DOHH2 (cell line): ENCODE results near the gene KIF5B.
"Not testable (repeated sequence)": the region's sequence is repeated elsewhere in the genome, so short reads cannot be mapped to it uniquely, and the experiment has no call there.

Experiments used
- H3F3A ChIP-seq: fragments of 200-600 bp; sonication (generic), shearing (Covaris generic); 2 replicates; pipeline ENCODE4 v1.6.0; 2016; ENCODE audit warnings: antibody characterized with exemption, mild to moderate bottlenecking; ENCODE audit not compliant: control insufficient read depth, insufficient read depth
- H3K27ac ChIP-seq: fragments of 200-600 bp; sonication (generic); 2 replicates; pipeline ENCODE4 v1.5.1; 2014; ENCODE audit warnings: low read depth, mild to moderate bottlenecking, low read length, moderate library complexity
- H3K27me3 ChIP-seq: fragments of 200-600 bp; sonication (generic); 2 replicates; pipeline ENCODE4 v1.6.1; 2014; ENCODE audit warnings: mild to moderate bottlenecking, low read length, mixed read lengths; ENCODE audit not compliant: control insufficient read depth
- H3K36me3 ChIP-seq: fragments of 200-600 bp; sonication (generic); 2 replicates; pipeline ENCODE4 v1.6.1; 2014; ENCODE audit warnings: mild to moderate bottlenecking, low read length, moderate library complexity, mixed read lengths; ENCODE audit not compliant: control insufficient read depth
- H3K4me1 ChIP-seq: fragments of 200-600 bp; sonication (generic); 2 replicates; pipeline ENCODE4 v1.6.1; 2014; ENCODE audit warnings: mild to moderate bottlenecking, low read length, mixed read lengths; ENCODE audit not compliant: control insufficient read depth
- H3K4me2 ChIP-seq: fragments of 200-600 bp; sonication (generic); 2 replicates; pipeline ENCODE4 v1.6.0; 2014; ENCODE audit warnings: mild to moderate bottlenecking, low read length, moderate library complexity
- H3K4me3 ChIP-seq: fragments of 200-600 bp; sonication (generic); 2 replicates; pipeline ENCODE4 v1.5.1; 2014; ENCODE audit warnings: mild to moderate bottlenecking, low read length, mixed read lengths
- H3K79me2 ChIP-seq: fragments of 200-600 bp; sonication (generic); 2 replicates; pipeline ENCODE4 v1.6.1; 2014; ENCODE audit warnings: mild to moderate bottlenecking, low read length, mixed read lengths; ENCODE audit not compliant: control insufficient read depth
- H3K9me2 ChIP-seq: fragments of 200-600 bp; sonication (generic); replicated peaks from 2 replicates; pipeline ENCODE4 v1.6.1; 2014; ENCODE audit warnings: mild to moderate bottlenecking, low read length, mixed read lengths; ENCODE audit not compliant: control insufficient read depth
- H3K9me3 ChIP-seq: fragments of 200-600 bp; sonication (generic); 2 replicates; pipeline ENCODE4 v1.6.1; 2014; ENCODE audit warnings: antibody characterized with exemption, low read length, mixed read lengths; ENCODE audit not compliant: control insufficient read depth, insufficient read depth
- H4K20me1 ChIP-seq: fragments of 200-600 bp; sonication (generic); 2 replicates; pipeline ENCODE4 v1.6.0; 2014; ENCODE audit warnings: low read depth, mild to moderate bottlenecking, antibody characterized with exemption, low read length, moderate library complexity; ENCODE audit not compliant: control insufficient read depth, insufficient read depth
- CTCF ChIP-seq: fragments of 200-600 bp; sonication (generic); IDR thresholded peaks from one replicate; pipeline ENCODE4 v1.5.1; 2014; ENCODE audit warnings: antibody characterized with exemption, mild to moderate bottlenecking, low read depth, low read length; ENCODE audit not compliant: poor library complexity, severe bottlenecking
- EZH2phosphoT487 ChIP-seq: fragments of 200-600 bp; sonication (generic); IDR thresholded peaks from 2 replicates; pipeline ENCODE4 v1.6.1; 2017; ENCODE audit warnings: borderline replicate concordance, mild to moderate bottlenecking, antibody characterized with exemption, low read length, moderate library complexity, mixed read lengths

KIF5B gene

GRCh38 chr10:32047881-32048280 lies 8.3 kb downstream of the KIF5B start:
- Histone ChIP-seq H4K20me1 (peaks cover 40% of the 10 kb centered on the region), H3K4me1 (peaks cover 18% of the 10 kb centered on the region), H3K36me3 (peaks cover 96% of the 10 kb centered on the region), H3F3A (0 out of 2 replicates have a peak, but pooled peaks cover 8% of the 10 kb centered on the region), H3K4me3 (no peak overlapping the region), H3K9me2 (no peaks in the 10 kb centered on the region), H3K79me2 (peaks cover 99% of the 10 kb centered on the region), H3K27me3 (no peaks in the 10 kb centered on the region), H3K4me2 (no peak overlapping the region), H3K27ac (no peak overlapping the region), H3K9me3 (no peaks in the 10 kb centered on the region)
- TF ChIP-seq CTCF: no peak
- no peak for TF ChIP-seq EZH2phosphoT487

- H3K36me3 ChIP-seq: peaks cover 94% of the 10 kb centered on the region
- no peaks in the 10 kb centered on the region for H3K9me3 ChIP-seq
- H3K4me1 ChIP-seq: peaks cover 22% of the 10 kb centered on the region
- H3K79me2 ChIP-seq: peaks cover 99% of the 10 kb centered on the region
- H3K4me2 ChIP-seq: no peak overlapping the region
- no peaks in the 10 kb centered on the region for H3K27me3 ChIP-seq
- no peaks in the 10 kb centered on the region for H3K9me2 ChIP-seq
- H4K20me1 ChIP-seq: peaks cover 30% of the 10 kb centered on the region
- TF ChIP-seq EZH2phosphoT487 (no peak), CTCF (no peak)
- 0 out of 2 replicates have a peak, but pooled peaks cover 11% of the 10 kb centered on the region for H3F3A ChIP-seq
- no peak overlapping the region for H3K4me3 ChIP-seq
- no peak overlapping the region for H3K27ac ChIP-seq
Observed at GRCh38 chr10:32046151-32046550, 10.1 kb downstream of the KIF5B start.

GRCh38 chr10:32042730-32043129 lies 13.5 kb downstream of the KIF5B start:
- not testable (repeated sequence) for H3K9me3 ChIP-seq, H3K27ac ChIP-seq, H3F3A ChIP-seq, H3K9me2 ChIP-seq, H4K20me1 ChIP-seq, H3K27me3 ChIP-seq, H3K4me3 ChIP-seq, H3K4me2 ChIP-seq
- H3K4me1 ChIP-seq: peaks cover 37% of the 10 kb centered on the region
- H3K36me3 ChIP-seq: peaks cover 95% of the 10 kb centered on the region
- peaks cover 95% of the 10 kb centered on the region for H3K79me2 ChIP-seq

- Histone ChIP-seq H3K27ac (no peak overlapping the region), H3K4me1 (peaks cover 37% of the 10 kb centered on the region), H3K79me2 (peaks cover 88% of the 10 kb centered on the region), H3F3A (peaks cover 3% of the 10 kb centered on the region; the same call in 1 of the 2 replicates), H3K9me3 (no peaks in the 10 kb centered on the region), H4K20me1 (peaks cover 10% of the 10 kb centered on the region; the same call in 1 of the 2 replicates), H3K9me2 (no peaks in the 10 kb centered on the region), H3K36me3 (peaks cover 95% of the 10 kb centered on the region), H3K4me2 (no peak overlapping the region), H3K27me3 (no peaks in the 10 kb centered on the region), H3K4me3 (no peak overlapping the region)
- TF ChIP-seq EZH2phosphoT487 (no peak), CTCF (no peak)
Observed at GRCh38 chr10:32041290-32042028, 14.8 kb downstream of the KIF5B start.
